Nucleus accumbens (tissue), 56 donors: ENCODE data around the gene BTK.

Experiments
- DNase-seq, 56 donors: peaks; one replicate each; lab custom pipeline; 2025; lab: John Stamatoyannopoulos, UW

BTK gene

DNA sequence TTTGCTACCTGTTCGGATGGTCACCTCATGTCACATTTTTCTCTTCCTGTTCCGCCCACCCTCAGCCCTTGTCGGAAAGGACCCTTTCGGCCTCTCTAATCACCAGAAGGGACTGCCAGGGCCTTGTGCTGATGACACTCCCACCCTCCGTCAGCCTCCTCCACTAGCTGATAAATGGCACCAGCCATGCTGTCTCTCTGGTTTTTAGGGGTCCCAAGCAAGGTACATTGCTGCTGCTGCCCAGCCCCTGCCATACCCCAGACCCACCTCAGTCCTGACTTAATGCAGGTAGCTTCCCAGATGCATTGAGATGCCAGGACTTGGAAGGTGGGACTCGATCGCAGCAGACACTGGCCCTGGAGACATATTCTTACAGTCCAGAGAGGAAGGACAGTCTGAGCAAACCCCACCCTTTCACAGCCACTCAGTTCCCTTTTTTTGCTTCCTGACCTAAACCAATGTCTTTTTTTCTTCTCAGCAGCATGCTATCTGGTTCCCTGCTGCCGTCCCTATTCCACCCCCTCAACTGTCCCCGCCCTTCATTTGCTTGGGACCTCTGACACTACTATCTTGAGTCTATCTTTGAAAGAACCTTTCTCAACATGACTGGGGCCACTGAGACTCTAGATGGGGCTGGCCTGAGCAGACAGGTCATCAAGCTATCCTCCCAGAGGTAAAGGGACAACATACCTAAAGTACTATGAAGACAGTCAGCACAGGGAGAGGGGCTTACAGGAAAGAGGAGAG lies at the start of gene BTK:
TSS of gene BTK (minus strand) at position 397 of the 747 bp plus-strand sequence. CDS start 10,907 bp downstream, outside the sequence.
- DNase-seq = peak in 5 of 56 donors; percentile 0 to 5 (median 0)

DNA sequence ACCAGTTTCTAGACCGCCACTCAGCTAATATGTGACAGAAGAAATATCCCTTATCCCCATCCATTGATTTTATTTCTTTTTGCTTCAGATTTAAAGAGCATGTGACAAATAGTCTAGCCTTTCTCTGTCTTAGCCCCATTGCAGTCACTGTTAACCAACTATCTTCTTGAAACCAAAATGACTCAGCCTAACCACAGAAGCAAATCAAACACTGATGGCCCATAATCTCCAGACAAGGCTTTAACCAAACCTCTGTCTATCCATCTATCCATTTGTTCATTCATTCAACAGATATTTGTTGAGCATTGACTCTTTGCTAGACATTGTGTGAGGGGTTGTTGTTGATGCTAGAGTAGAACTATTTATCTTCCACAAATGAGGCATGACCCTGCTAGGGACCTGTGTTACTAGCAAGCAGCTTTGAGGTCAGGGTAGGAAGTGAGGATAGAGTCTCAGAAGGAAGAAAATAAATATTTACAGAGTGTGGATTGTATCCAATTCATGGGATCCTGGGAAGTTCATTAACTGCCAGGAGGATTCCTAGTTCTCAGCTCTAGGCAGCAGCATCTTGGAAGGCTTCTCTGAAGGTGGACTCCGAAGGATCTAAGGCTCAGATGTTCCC lies 44.6 kb upstream of the BTK start:
- DNase-seq = no peak

DNA sequence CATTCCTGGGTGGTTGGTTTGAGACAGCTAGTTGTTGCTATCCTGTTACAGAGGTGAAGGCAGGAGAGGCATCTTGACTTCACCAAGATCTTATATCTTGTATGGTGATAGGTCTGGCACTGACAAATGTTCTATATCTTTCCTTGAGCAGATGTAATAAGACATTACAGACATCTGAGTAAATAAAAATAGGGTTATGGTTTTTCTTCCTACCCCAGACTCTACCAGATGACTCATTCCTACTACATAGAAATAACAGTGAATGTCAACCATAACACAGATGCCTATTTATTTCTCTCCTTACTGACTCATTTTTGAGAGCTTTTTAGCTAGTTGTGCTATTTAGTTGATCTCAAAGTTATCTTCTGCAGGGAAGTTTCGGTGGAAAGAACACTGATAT lies 43.9 kb upstream of the BTK start:
- DNase-seq = no peak

DNA sequence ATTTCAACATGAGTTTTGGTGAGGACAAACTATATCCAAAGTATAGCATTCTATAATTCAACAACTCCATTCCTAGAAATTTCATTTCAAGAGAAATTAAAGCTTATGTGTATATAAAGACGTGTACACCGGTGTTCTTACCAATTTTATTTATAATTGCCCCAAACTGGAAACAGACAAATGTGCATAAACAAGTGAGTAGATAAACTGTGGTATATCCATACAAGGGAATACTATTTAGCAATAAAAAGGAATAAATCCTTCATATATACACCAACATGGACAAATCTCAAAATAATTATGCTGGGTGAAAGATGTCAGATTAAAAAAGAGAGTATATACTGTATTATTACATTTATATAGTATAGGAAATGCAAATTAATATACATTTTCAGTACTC lies 42.0 kb upstream of the BTK start:
- DNase-seq = no peak

DNA sequence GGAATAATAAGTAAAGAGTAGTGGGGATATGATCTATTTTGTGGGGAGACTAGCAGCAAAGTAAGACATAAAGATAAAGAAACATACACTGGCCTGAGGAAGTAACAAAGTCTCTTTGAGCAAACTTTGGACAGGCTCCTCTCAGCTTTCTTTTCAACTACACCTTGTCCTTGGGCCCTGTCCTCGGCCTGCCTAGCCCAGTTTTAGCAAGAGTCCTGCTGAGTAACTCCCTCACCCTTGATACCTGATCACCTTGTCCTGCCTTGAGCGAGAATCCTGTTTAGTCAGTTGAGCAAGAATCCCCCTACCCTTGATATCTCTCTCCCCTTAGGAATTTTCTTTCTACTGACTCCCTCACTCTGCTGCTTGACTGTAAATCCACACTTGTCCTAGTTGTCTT lies 33.5 kb upstream of the BTK start:
- DNase-seq = no peak

DNA sequence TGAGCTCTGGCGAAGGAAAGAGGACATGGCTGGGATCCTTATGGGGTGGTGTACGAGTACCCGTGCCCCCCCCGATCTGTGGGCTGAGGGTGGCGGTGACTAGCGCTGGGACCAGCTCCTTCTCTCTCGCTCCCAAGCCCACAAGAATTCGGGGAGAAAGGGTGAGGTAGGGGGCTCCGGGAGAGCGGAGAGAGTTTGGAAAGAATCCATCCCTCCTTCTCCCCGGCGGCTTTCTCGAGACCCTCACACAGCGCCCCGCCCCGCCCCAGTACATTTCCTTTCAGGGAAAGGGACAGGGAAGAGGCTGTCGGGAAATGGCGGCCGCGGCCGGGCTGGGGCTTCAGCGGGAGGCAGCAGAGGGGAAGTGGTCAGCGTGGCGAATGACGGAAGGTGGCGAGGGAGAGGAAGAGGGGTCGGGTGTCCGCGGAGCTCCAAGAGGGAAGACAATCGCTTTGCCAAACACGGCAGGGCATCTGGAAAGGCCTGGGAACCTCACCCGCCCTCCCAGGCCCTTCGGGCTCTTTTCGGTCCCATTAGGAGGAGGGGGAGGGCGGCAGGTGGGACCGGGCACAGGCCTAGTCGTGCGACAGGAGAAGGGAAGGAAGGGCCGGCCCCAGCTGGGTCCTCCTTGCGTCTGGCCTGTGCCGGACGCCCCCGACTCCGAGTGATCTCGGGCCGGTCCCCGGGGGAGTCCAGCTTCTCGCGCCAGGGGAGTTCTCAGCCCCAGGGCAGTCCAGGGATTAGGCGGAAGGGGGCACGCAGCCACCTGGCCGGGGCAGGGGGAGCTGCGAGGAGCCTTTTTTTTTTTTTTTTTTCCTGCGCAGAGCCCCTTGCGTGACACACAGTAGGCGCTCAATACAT lies 32.2 kb upstream of the BTK start:
- peak in 54 of 56 donors; percentile 3 to 71 (median 40) for DNase-seq

DNA sequence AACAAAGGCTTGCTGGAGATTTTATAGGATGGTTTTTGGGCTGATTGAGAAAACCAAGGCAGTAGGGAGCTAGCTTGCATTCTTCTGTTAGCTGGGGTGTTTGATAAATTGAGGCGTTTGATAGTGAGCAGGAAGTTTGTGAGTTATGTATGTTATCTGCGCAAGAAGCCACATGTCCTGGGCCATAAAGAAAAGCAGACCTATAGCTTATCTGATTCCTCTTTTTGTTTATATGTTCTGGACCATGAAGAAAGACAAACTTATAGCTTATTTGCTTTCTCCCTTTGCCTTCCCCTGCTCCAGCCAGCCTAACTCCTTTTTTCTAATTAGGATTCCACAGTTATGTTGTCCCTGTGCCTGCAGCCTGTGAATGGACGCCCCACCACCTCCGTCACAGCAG lies 31.2 kb upstream of the BTK start:
- peak in 1 of 56 donors; percentile 7 for DNase-seq

DNA sequence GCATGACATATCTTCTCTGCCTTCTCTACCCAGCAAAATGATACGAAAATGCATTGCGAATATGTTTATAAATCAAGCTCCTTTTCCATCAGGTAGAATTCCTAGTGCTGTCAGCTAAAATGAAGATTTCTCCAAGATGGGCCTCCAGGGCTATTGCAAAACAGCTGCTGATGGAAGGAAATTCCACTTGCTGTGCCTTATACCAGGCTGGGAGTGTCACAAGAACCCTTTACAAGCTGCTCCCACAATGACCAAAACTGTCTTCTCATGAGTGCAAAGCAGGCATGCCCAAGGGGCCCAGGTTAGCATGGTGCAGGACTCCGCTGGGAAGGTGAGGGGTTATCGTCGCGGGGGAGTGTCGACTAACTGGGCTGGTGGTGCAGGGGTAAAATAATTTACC lies 30.7 kb upstream of the BTK start:
- no peak for DNase-seq

DNA sequence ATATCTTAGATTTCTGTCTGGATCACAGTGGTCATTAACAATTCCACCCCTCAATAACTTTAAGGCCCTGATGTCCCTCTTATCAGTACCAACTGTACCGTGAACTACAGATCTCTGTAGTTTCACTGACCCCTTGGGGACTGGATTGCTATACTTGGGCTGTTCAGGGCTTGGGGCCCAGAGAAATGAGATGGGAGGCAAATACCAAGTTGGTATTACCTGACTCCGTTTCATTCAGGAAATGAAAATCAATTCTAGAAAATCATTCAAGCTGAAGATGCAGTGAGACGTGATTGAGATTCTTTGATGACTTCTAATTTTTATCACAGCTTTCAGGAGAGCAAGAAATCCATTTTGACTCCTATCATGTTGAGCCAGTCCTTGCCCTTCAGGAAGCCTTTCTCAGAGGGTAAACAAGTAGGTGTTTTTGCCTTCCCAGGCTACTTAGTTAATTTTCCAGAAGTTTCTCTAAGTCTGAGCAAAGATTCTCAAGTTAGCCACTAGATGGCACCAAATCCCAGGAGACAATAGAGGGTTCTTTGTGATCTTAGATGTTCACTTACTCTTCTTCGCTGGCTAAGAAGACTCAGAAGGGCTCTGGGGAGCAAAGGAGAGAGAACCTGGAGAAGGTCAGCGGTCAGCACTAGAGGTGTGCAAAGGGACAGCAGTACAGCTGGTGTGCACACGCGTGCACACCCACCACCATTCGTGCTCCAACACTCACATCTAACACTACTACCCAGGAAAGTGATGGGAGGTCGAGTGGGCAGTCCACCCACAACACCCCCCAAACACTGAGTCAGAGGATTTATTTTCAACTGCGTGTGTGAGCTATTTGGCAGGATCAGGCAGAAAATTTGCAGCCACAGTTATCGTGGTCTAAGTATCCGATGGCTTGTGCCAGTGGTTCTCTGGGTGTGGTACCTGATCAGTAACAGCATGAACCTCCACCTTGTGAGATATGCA lies 29.5 kb upstream of the BTK start:
- DNase-seq = peak in 30 of 56 donors; percentile 0 to 34 (median 6)

DNA sequence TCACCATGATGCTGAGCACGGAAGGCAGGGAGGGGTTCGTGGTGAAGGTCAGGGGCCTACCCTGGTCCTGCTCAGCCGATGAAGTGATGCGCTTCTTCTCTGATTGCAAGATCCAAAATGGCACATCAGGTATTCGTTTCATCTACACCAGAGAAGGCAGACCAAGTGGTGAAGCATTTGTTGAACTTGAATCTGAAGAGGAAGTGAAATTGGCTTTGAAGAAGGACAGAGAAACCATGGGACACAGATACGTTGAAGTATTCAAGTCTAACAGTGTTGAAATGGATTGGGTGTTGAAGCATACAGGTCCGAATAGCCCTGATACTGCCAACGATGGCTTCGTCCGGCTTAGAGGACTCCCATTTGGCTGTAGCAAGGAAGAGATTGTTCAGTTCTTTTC lies 26.0 kb upstream of the BTK start:
- peak in 1 of 56 donors; percentile 0 for DNase-seq

DNA sequence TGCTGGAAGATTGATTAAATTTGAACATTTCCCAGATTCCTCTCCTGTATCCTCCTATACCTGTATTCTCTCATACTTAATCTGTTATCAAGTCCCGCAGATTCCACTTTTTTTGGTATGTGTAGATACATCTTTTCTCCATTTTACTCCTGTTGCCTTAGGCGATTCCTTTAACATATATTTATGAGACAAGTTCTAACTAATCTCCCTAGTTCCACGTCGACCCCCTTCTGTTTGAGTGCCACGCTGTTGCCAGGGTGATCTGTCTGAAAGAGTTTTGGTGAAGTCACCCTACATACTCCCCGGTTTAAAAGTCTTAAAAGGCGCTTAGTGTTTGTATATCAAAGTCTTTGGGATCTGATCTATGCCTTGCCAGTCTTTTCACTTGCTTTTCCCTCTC lies 24.5 kb upstream of the BTK start:
- no peak for DNase-seq

DNA sequence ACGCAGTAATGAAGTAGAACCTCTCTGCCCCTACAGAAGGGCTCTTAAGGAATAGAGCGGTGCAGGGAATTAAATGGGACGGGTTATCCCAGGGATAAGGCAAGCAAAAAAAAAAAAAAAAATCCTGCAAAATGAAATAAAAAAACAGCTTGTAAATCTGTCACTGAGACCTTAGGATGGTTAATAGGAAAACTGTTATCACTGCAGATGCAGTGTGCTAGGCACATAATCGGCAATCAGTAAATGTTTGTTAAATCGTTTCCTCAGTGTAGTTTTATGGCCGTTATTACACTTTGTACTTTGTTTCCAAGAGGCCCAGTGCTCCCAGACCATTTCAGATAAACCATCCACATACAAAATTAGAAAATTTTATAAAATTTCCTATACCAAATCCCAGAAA lies 23.1 kb upstream of the BTK start:
- no peak for DNase-seq

DNA sequence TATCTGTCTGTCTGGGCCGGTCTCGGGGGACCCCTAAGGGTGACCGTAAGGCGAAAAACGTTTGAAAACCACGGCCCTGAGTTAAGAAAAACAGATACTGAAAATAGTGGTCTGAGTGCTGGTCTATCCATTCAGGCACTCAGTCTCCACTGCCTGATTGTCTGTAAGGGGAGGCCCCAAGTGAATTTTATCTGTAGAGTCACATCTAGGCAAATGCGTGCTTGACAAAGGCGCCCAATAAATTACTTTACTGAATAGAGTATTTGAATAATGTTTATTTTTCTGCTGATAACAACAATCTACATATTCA lies 22.5 kb upstream of the BTK start:
- DNase-seq = no peak

DNA sequence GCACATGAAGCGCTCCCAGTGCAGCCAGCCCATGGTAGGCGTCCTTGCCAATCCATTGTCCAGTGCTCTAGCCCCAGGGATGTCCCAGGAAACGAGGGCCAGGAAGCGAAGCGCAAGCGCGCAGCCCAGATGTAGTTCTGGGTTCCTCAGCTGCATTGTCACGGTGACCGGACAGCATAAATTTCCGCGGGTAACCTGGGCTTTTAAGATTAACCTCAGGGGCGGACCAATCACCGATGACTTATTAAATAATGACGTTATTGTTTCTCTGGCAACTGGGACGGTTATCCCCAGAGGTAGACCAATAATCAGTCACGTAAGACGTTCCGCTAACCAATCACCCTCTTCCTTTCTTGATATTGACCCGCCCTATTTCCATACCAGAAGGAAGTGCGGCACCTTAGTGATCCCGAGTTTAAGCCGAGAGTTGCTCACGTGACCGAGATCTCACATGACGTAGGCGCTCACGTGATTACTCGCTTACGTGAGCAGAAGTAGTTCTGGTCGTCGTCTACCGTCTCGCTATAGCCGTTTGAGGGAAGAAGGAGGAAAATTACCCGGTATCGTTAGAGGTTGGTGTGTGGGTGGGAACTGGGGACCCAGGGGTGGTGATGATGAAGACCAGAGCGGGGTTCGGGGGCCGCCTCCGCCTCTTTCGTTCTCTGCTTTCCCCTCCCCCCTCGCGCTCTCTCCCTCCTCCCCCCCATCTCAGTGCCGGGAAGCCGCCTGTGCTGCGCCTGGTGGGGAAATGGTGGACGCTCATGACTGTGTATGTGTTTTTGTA lies 21.9 kb upstream of the BTK start, which contains the start of the genes GLA and HNRNPH2:
TSS of gene GLA (minus strand) at position 178 of the 784 bp plus-strand sequence. CDS start at position 156, 22 bp downstream.
TSS of gene HNRNPH2 (plus strand) at position 475 of the 784 bp plus-strand sequence. CDS start 3,767 bp downstream, outside the sequence.
- peak; percentile 12 to 95 (median 80) for DNase-seq

DNA sequence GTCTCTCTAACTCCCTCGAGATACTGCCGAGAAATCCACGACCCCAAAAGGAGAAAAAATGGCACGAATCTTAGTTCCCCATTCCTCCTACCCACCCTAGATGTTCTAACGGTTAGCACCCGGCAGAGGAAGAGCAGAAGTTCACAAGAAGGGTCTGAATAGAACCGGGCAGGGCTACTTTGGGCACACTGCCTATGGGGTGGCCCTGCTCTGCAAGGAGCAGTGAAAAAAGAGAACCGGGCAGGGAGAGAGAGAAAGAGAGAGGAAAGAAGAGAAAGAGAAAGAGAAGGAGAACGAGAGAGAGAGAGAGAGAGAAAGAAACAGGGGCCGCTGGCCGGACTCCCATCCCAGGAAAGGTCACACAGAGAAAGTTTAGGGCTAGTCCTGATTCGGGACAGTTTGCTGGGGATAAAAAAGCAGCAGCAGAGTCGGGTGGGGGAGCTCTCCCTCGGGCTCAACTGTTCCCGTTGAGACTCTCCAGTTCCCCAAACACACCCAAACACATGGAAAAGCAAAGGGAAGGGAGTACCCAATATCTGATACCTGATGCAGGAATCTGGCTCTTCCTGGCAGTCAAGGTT lies 21.3 kb upstream of the BTK start:
- DNase-seq = peak in 5 of 56 donors; percentile 29 to 44 (median 34)

DNA sequence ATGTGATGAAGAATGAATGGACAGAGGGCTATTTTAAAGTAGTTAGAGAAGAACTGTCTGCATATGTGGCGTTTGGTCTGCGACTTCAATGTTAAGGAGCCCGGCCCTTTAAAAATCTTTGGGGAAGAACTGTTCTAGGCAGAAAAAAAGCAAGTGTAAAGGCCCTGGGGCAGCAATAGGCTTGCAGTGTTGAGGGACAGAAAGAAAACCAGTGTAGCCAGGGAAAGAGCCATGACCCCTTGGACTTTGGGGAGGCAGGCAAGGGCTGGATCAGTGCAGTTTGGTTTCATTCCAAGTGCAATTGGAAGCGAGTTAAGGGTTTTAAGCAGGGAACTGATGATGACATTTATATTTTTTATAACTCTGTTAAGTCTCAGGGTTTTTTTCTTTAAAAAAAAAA lies 13.8 kb upstream of the BTK start:
- DNase-seq = no peak

DNA sequence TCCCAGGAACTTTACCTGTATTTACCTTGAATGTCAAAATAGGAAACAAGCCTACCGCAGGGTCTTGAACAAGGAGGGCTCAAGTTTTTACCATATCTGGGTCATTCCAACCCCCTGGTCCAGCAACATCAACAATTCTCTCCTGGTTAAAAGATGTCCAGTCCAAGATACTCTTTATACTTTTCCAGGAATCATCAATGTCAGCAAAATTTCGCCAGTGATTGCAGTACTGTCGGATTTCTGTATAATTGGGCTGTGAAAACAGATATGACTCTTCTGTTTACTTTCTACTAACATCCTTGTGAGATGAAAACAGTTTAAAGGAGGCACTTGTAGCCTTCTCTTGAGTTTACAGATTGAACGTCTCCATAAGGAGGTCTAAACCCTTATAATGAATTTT lies 12.7 kb upstream of the BTK start:
- no peak for DNase-seq

DNA sequence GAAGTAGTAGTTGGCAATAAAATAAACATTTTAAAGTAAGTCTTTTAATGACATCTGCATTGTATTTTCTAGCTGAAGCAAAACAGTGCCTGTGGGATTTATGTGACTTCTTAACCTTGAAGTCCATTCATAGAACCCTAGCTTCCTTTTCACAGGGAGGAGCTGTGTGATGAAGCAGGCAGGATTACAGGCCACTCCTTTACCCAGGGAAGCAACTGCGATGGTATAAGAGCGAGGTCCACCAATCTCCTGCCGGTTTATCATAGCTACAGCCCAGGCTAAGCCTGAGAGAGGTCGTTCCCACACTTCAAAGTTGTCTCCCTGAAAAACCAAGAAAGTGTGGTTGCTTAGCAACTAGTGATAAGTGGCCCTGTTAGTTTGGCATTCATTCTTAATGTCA lies 11.8 kb upstream of the BTK start:
- no peak for DNase-seq

DNA sequence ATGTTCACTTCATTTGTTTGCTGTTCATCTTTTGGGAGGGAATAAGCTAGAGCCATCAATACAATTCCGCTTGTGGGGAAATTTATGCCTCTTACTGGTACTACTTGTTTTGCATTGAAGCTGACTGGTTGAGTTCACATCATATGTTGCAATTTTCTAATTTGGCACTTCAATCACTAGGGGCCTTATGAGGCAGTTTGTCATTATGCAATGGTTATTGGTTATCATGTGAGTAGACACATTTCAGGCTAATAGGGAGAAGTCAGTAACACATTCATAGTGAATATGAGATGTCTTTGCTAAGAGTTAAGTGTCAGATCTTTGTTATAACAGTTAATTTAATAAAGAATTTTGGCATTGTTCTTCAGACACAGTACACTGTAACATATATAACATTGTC lies 9.8 kb upstream of the BTK start:
- DNase-seq = no peak
